ENCODE data around the gene PDE6C.

PDE6C gene

GRCh38 chr10:93612311-93612710 is at the start of gene PDE6C:
TSS of gene PDE6C (plus strand) at chr10:93612537. CDS start at chr10:93612726, 189 bp downstream.
- no peak for TF ChIP-seq CTCF (IDR thresholded peaks at IDR 0.05)

DNA sequence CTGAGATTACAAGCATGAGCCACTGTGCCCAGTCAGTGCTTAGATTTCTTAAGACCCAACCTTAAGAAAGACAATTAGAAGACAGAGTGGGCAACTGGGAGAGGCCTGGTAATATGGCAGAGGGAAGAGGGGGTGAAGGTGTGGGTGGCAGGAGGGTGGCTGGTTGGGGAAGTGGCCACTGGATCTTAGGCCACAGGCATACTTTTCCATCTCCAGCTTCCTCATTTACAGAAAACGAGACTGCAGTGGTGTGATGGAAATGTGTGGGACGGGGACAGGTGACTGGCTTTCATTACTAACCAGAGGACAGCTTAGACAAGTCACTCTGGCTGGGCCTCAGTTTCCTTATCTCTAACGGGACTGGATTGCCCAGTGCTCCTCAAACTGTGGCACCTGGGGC is 46.9 kb upstream of the PDE6C start:
- TF ChIP-seq CTCF (IDR thresholded peaks at IDR 0.05) = no peak

GRCh38 chr10:93566435-93567276 is 45.7 kb upstream of the PDE6C start, which contains the start of gene FFAR4:
TSS of gene FFAR4 (plus strand) at chr10:93566665. CDS start at chr10:93566721, 56 bp downstream.
- TF ChIP-seq CTCF (IDR thresholded peaks at IDR 0.05) = no peak

GRCh38 chr10:93567277-93568104 is 44.8 kb upstream of the PDE6C start:
- TF ChIP-seq CTCF (IDR thresholded peaks at IDR 0.05) = no peak

- no peak for TF ChIP-seq CTCF (IDR thresholded peaks at IDR 0.05)
Observed at GRCh38 chr10:93568105-93568390, 44.3 kb upstream of the PDE6C start.

DNA sequence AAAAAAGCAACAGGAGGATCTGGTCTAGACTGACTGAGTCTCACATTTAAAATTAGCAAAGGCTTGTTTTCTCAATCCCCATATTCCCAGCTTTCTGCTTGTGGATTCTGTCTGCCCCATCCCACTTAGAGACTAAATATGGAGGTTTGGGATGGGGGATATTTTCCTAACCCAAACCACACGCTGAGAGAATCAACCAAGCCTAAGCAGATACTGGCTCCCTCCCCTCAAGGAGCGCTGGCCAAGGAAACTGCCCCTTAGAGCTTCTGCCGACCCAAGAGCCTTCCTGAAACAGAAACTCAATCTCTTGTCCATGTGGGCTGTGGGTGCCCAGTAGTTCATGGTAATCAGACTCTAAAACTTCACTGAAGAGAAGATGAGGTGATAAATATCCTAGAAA is 42.0 kb upstream of the PDE6C start:
- no peak for TF ChIP-seq CTCF (IDR thresholded peaks at IDR 0.05)

DNA sequence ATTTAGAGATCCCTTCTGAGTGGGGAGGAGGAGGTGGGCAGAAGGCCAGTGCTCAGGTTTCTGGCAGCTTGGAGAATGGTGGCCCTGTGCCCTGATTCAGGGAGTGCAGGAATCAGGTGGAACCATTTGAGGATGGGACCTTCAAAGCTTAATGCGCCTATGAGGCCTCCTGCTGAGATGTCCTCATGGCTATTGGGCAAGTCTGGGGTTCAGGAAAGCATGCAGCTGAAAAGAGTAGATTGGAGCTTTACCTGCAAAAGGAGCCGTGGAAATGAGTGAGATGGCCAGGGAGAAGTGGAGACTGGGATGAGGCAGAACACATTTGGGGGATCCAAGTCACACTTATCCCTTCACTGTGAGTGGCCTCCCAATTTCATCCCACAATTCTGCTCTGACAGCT is 39.7 kb upstream of the PDE6C start:
- TF ChIP-seq CTCF (IDR thresholded peaks at IDR 0.05) = no peak
